RWPE1 (cell line): Measurements from ENCODE around the gene APH1A.
"Not testable (repeated sequence)": the region's sequence is repeated elsewhere in the genome, so short reads cannot be mapped to it uniquely, and the experiment has no call there.

ENCODE experiments used
- CTCF ChIA-PET: fragments of 350-600 bp; sonication (Branson Sonifier 250); formaldehyde crosslinking; extraction: SDS; loops from one replicate; lab custom pipeline; 2021; lab: Yijun Ruan, JAX
- POLR2A ChIA-PET: fragments of 400-600 bp; formaldehyde crosslinking; extraction: SDS; loops from one replicate; lab custom pipeline; 2020; ENCODE audit warnings: antibody characterized with exemption; ENCODE audit not compliant: low non-redundant PET; lab: Yijun Ruan, JAX
- DNase-seq: peaks from one replicate; pipeline ENCODE4 v3.0.0; 2012; ENCODE audit warnings: low spot score
- H3K27ac ChIP-seq: fragments of 450-650 bp; 2 replicates; pipeline ENCODE4 v1.5.1; 2017
- TF ChIP-seq, protein P1 (sequence below): fragments of 450-650 bp; conservative IDR thresholded peaks from 2 replicates; pipeline ENCODE4 v1.5.1; 2017; ENCODE audit warnings: low read depth, mild to moderate bottlenecking

APH1A gene

DNA sequence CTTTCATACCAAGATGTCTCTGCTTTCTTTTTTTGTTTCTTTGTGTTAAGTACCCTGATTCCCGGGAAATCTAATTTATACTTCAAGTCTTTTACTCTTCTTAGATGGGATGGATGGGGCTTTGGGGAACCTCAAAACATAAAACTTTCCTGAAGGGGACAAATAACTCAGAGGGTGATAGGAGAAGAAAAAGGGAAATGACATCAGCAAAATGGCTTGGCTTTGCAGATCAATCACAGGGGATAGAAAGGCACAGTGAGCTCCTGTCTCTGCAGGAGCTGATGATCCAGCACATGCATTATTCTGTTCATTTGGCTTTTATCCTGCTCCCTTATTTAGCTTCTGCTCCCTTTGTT is 12.6 kb downstream of the APH1A start:
- ChIA-PET CTCF (interaction anchor here (0.7 to 2.7 kb wide), 6 partner anchors 11 to 51 kb away, joined by 3 to 21 read pairs (median 4); partner anchors contain the start of gene CIART), POLR2A (no interaction called here)
- TF ChIP-seq, protein P1, sequence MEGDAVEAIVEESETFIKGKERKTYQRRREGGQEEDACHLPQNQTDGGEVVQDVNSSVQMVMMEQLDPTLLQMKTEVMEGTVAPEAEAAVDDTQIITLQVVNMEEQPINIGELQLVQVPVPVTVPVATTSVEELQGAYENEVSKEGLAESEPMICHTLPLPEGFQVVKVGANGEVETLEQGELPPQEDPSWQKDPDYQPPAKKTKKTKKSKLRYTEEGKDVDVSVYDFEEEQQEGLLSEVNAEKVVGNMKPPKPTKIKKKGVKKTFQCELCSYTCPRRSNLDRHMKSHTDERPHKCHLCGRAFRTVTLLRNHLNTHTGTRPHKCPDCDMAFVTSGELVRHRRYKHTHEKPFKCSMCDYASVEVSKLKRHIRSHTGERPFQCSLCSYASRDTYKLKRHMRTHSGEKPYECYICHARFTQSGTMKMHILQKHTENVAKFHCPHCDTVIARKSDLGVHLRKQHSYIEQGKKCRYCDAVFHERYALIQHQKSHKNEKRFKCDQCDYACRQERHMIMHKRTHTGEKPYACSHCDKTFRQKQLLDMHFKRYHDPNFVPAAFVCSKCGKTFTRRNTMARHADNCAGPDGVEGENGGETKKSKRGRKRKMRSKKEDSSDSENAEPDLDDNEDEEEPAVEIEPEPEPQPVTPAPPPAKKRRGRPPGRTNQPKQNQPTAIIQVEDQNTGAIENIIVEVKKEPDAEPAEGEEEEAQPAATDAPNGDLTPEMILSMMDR: no peak; the same call in 1 of the 2 replicates
- peak overlapping the region; percentile 63; the same call in 1 of the 2 replicates for H3K27ac ChIP-seq
- no peak for DNase-seq

DNA sequence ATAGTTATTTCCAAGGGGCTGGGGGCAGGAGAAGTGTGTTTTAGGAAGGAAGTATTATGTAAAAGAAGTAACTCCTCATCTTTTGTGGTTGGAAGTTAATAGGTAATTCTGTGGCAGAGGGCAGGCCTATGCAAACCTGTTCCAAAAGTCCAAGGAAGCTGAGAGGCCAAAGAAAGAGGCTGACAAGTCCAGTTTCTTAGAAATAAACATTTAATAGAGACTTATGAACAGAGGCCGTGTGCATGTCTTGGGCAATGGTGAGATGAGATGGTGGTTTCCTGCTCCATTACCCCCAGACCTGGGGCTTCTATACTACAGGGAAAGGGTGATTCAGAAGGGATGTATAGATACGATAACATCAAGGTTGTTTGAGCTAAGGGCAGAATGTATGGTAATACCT is 18.9 kb downstream of the APH1A start:
- CTCF ChIA-PET: no interaction called here
- no peak overlapping the region for H3K27ac ChIP-seq
- no peak for DNase-seq
- POLR2A ChIA-PET: no interaction called here
- TF ChIP-seq, protein P1: no peak

DNA sequence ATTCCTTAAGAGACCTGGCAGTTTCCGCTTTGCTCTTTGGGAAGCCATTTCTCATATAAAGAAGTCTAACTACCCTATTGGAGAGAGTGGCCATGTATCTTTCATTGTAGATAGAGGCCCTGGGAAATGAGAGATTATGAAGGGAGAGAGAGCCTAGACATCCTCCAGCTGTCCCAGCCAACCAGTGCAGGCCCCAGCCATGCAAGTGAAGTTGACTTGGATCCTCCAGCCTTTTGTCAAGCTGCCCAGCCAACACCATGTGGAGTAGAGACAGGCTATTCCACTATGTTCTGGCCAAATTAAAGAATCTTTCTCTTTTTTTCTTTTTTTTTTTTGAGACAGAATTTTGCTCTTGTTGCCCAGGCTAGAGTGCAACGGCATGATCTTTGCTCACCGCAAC is 25.8 kb downstream of the APH1A start:
- TF ChIP-seq, protein P1: no peak
- no peak overlapping the region for H3K27ac ChIP-seq
- ChIA-PET POLR2A (no interaction called here), CTCF (no interaction called here)
- no peak for DNase-seq

DNA sequence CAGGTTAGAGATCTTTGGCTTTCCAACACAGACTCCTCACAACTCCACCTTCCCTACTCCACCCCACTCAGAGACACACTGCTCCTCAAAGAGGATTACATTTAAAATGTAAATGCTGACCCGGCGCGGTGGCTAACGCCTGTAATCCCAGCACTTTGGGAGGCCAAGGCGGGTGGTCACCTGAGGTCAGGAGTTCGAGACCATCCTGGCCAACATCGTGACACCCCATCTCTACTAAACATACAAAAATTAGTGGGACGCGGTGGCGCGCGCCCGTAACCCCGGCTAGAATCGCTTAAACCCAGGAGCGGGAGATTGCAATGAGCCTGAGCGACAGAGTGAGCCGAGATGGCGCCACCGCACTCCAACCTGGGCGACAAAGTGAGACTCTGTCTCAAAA is 31.1 kb downstream of the APH1A start:
- ChIA-PET CTCF (no interaction called here), POLR2A (no interaction called here)
- no peak overlapping the region for H3K27ac ChIP-seq
- TF ChIP-seq, protein P1: no peak
- no peak for DNase-seq

DNA sequence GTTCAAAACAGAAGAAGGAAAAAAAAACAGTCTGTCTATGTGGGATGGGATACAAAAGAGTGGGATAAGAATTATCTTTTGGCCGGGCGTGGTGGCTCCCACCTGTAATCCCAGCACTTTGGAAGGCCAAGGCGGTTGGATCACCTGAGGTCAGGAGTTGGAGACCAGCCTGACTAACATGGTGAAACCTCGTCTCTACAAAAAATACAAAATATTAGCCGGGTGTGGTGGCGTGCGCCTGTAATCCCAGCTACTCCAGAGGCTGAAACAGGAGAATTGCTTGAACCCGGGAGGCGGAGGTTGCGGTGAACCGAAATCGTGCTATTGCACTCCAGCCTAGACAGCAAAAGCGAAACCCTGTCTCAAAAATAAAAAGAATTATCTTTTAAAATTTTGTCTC is 31.6 kb downstream of the APH1A start:
- CTCF ChIA-PET: not testable (repeated sequence)

DNA sequence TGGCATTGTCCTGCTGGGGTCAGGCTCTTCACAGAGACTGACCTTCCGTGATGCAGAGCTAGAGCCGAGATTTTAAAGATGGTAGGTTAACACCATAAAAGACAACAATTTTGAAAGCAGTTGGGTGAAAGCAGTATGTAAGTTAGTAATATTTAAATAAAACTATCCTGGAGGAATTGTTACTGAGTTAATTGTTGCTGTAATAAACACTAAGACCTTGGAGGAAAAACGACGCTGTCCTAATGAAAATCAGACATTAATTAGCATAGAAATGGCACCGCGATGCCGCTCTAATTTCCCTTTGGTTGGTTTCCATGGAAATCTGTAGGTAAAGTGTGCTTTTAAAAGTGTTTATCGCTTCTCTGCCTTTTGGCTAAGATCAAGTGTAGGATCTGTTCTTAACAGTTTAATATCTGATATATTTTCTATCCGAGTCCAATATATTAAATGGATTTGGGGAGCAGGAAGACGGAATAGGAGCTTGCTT is 32.2 kb downstream of the APH1A start:
- CTCF ChIA-PET: no interaction called here
- TF ChIP-seq, protein P1: 0 out of 2 replicates have a peak, but pooled peaks have one; percentile 11
- DNase-seq: no peak
- H3K27ac ChIP-seq: peak overlapping the region; percentile 96
- POLR2A ChIA-PET: no interaction called here

More for the DNA sequence above, 31.6 kb downstream of the APH1A start:
- H3K27ac ChIP-seq: peak overlapping the region; percentile 96
- DNase-seq, POLR2A ChIA-PET: not testable (repeated sequence)

DNA sequence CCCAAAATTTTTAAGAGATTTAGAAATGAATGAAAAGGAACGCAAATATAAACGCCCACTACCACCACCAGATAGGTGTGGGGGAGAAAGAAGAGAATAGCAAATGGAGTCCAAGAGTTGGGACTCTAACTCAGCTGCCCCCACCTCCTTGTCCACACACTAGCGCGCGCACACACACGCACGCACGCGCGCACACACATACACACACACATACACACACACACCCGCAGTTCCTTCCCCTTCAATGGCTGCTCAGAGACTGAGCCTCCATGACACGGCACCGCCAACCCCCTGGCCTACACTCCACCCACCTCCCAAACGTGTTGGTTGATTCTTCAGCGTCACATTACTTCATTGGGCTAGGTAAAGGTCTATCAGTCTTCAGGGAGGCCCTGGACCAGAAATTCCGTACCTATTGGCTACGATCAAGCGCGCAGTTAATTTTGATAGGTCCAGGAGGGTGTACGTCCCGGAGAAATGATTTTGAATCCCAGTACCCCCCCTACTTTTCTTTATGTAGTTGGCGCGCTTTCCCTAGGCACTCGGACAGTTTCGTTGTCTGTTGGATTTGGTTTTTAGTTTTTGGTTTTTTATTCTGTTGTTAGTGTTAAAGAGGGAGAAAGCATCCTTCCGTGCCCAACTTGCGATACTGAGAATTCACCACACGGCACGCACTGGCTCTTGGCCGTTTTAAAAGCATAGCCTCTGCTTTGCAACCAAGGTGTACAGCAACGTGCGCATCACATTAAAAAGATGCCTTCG is 32.8 kb downstream of the APH1A start, which contains the start of gene ANP32E:
ANP32E (minus strand) TSS at position 261 of the 762 bp plus-strand sequence. CDS start 326 bp downstream, outside the sequence.
- ChIA-PET CTCF (no interaction called here), POLR2A (no interaction called here)
- TF ChIP-seq, protein P1: peak; percentile 47
- peak within 1 kb of the TSS; percentile 96 for H3K27ac ChIP-seq
- DNase-seq: peak; percentile 99
